GM21528 (cell line): ENCODE measurements around the gene SPRED2.

ENCODE experiments used
- ATAC-seq: cut with Tn5 transposase; IDR thresholded peaks from one replicate; pipeline ENCODE4 v1.9.1; 2021; ENCODE audit warnings: mild to moderate bottlenecking, moderate library complexity; ENCODE audit not compliant: unreplicated experiment, low FRiP score

SPRED2 gene

GRCh38 chr2:65390134-65390533 is 42.3 kb downstream of the SPRED2 start:
- ATAC-seq = peak; percentile 71

- no peak for ATAC-seq
Measured at GRCh38 chr2:65389476-65389875, 42.9 kb downstream of the SPRED2 start.

GRCh38 chr2:65388596-65389390 is 43.6 kb downstream of the SPRED2 start:
- no peak for ATAC-seq

GRCh38 chr2:65388051-65388531 is 44.3 kb downstream of the SPRED2 start:
- peak; percentile 72 for ATAC-seq

- no peak for ATAC-seq
Measured at GRCh38 chr2:65386989-65387388, 45.4 kb downstream of the SPRED2 start.

- ATAC-seq = no peak
Measured at GRCh38 chr2:65386344-65386743, 46.1 kb downstream of the SPRED2 start.

- no peak for ATAC-seq
Measured at GRCh38 chr2:65383541-65384488, 48.6 kb downstream of the SPRED2 start.

- peak; percentile 79 for ATAC-seq
Measured at GRCh38 chr2:65382776-65383357, 49.5 kb downstream of the SPRED2 start.

GRCh38 chr2:65382323-65382722 is 50.1 kb downstream of the SPRED2 start:
- ATAC-seq = no peak

- ATAC-seq = no peak
Measured at GRCh38 chr2:65381607-65382051, 50.8 kb downstream of the SPRED2 start.

- ATAC-seq = no peak
Measured at GRCh38 chr2:65380255-65380654, 52.1 kb downstream of the SPRED2 start.

GRCh38 chr2:65379721-65380171 is 52.7 kb downstream of the SPRED2 start:
- ATAC-seq = no peak

- ATAC-seq = no peak
Measured at GRCh38 chr2:65379223-65379622, 53.2 kb downstream of the SPRED2 start.

- ATAC-seq = no peak
Measured at GRCh38 chr2:65378290-65378689, 54.1 kb downstream of the SPRED2 start.

GRCh38 chr2:65377556-65378192 is 54.7 kb downstream of the SPRED2 start:
- ATAC-seq = no peak

- ATAC-seq = no peak
Measured at GRCh38 chr2:65375723-65376122, 56.7 kb downstream of the SPRED2 start.

- no peak for ATAC-seq
Measured at GRCh38 chr2:65374999-65375398, 57.4 kb downstream of the SPRED2 start.

GRCh38 chr2:65374575-65374974 is 57.8 kb downstream of the SPRED2 start:
- no peak for ATAC-seq

- ATAC-seq = no peak
Measured at GRCh38 chr2:65373365-65373918, 59.0 kb downstream of the SPRED2 start.

- no peak for ATAC-seq
Measured at GRCh38 chr2:65372619-65373018, 59.8 kb downstream of the SPRED2 start.
